Sigmoid colon (tissue), 7 donors: ENCODE measurements around the gene TENM4. TPM values are rescaled to one million over a fixed set of nuclear protein-coding genes. Genes with fewer than 3 reads are reported as not detected.

ENCODE experiments used
- DNase-seq: peaks from one replicate; pipeline ENCODE4 v3.0.0-alpha.2; 2019
- H3K27ac ChIP-seq, 4 donors: fragments of 200-600 bp; sonication (generic); one replicate each; pipeline ENCODE4 v1.5.1; 2016 to 2019; ENCODE audit warnings: mild to moderate bottlenecking in 1 of 4
- H3K27me3 ChIP-seq, 3 donors: fragments of 200-600 bp; sonication (generic); one replicate each; pipeline ENCODE4 v1.5.1; 2019; ENCODE audit warnings: mild to moderate bottlenecking in 1 of 3
- H3K36me3 ChIP-seq, 4 donors: fragments of 200-600 bp; sonication (generic); one replicate each; pipeline ENCODE4 v1.5.1; 2016 to 2019
- H3K4me1 ChIP-seq, 4 donors: fragments of 200-600 bp; sonication (generic); one replicate each; pipeline ENCODE4 v1.5.1; 2017 to 2019
- H3K4me3 ChIP-seq, 4 donors: fragments of 200-600 bp; sonication (generic); one replicate each; pipeline ENCODE4 v1.5.1; 2017 to 2019; ENCODE audit warnings: mild to moderate bottlenecking in 2 of 4, moderate library complexity in 1 of 4
- H3K9me3 ChIP-seq, 4 donors: fragments of 200-600 bp in 3 of 4; sonication (generic) in 3 of 4; one replicate each; pipeline versions ENCODE4 v1.5.1 to v1.6.1; 2013 to 2019
- CTCF ChIP-seq, 4 experiments: fragments of 450-650 bp in 3 of 4; fragments of 200-600 bp in 1 of 4; IDR thresholded peaks; one replicate each; pipeline ENCODE4 v1.5.1; 2016 to 2019; ENCODE audit warnings: antibody characterized with exemption in 4 of 4, mild to moderate bottlenecking in 3 of 4, moderate library complexity in 2 of 4
- EP300 ChIP-seq, 4 donors: sonication (generic); formaldehyde crosslinking; IDR thresholded peaks; one replicate each; pipeline ENCODE4 v1.6.1; 2017; ENCODE audit warnings: antibody characterized with exemption in 4 of 4
- POLR2A ChIP-seq, 2 donors: fragments of 450-650 bp; IDR thresholded peaks; one replicate each; pipeline ENCODE4 v1.6.1; 2016; ENCODE audit warnings: antibody characterized with exemption in 2 of 2, mild to moderate bottlenecking in 2 of 2, moderate library complexity in 2 of 2
- POLR2AphosphoS5 ChIP-seq, 4 donors: sonication (generic); formaldehyde crosslinking; IDR thresholded peaks; one replicate each; pipeline ENCODE4 v1.6.1; 2017; ENCODE audit warnings: antibody characterized with exemption in 4 of 4
- WGBS, 2 donors: extraction: QIAGEN DNeasy Blood & Tissue Kit; methylation state at CpG; one replicate each; pipeline ENCODE4 v1.1.7; 2013; 5-methylcytosine and 5-hydroxymethylcytosine counted together
- intact Hi-C: fragments of 100-400 bp; cut with DNase I; formaldehyde crosslinking; loops from one replicate; pipeline ENCODE4 v1.15.1; 2023
- polyA plus RNA-seq, 3 donors: library from polyadenylated mRNA; stranded (reverse); fragments of 200-250 nt; gene quantifications; one replicate each; pipeline ENCODE4 v1.2.3, GENCODE V29; 2013
- total RNA-seq, 4 donors: library from RNA; depleted of rRNA; stranded (reverse); fragments of >200 nt; gene quantifications; one replicate each; pipeline ENCODE4 v1.1.0, GENCODE V29; 2016
- donor health status: healthy with polysubstance abuse.
- donor health status: Bipolar disorder and iron deficiency.
- donor health status: healthy.

TENM4 gene
- total and polyA plus RNA-seq, 7 donors, result 0.23 to 14.6 (median 1.9) TPM; not detected in 1

GRCh38 chr11:78720281-78720989, 720.4 kb downstream of the TENM4 start:
- DNase-seq, result no peak
- Histone ChIP-seq H3K4me3 (no peak overlapping the region), H3K27ac (no peak overlapping the region), H3K9me3 (no peaks in the 10 kb centered on the region), H3K4me1 (no peaks in the 10 kb centered on the region), H3K36me3 (no peaks in the 10 kb centered on the region), H3K27me3 (no peaks in the 10 kb centered on the region)
- intact Hi-C loops, result no loop called here
- TF ChIP-seq POLR2AphosphoS5 (IDR thresholded peaks at IDR 0.05) (no peak), CTCF (IDR thresholded peaks at IDR 0.05) (no peak), POLR2A (IDR thresholded peaks at IDR 0.05) (no peak), EP300 (IDR thresholded peaks at IDR 0.05) (no peak)

- DNase-seq, result no peak
- no peaks in the 10 kb centered on the region for H3K27me3 ChIP-seq
- no peaks in the 10 kb centered on the region for H3K9me3 ChIP-seq
- TF ChIP-seq POLR2A (IDR thresholded peaks at IDR 0.05), result no peak
- no peak for TF ChIP-seq EP300 (IDR thresholded peaks at IDR 0.05)
- no peak for TF ChIP-seq POLR2AphosphoS5 (IDR thresholded peaks at IDR 0.05)
- TF ChIP-seq CTCF (IDR thresholded peaks at IDR 0.05), result no peak
- H3K4me3 ChIP-seq, result no peak overlapping the region
- H3K27ac ChIP-seq, result no peak overlapping the region
- H3K4me1 ChIP-seq, result no peaks in the 10 kb centered on the region
- no peaks in the 10 kb centered on the region for H3K36me3 ChIP-seq
- intact Hi-C loops, result no loop called here
Observed at GRCh38 chr11:78717041-78717440, 723.8 kb downstream of the TENM4 start.

GRCh38 chr11:78715639-78716311, 725.1 kb downstream of the TENM4 start:
- intact Hi-C loops, result no loop called here
- no peaks in the 10 kb centered on the region for H3K9me3 ChIP-seq
- no peaks in the 10 kb centered on the region for H3K36me3 ChIP-seq
- 23 to 50% methylated on average over 8 of the region's 8 CpGs for WGBS, 2 donors
- TF ChIP-seq POLR2AphosphoS5 (IDR thresholded peaks at IDR 0.05) (no peak), POLR2A (IDR thresholded peaks at IDR 0.05) (no peak), CTCF (IDR thresholded peaks at IDR 0.05) (peak in 1 of 4 experiments; percentile 24), EP300 (IDR thresholded peaks at IDR 0.05) (no peak)
- H3K4me1 ChIP-seq, result no peaks in the 10 kb centered on the region
- H3K27me3 ChIP-seq, result no peaks in the 10 kb centered on the region
- DNase-seq, result no peak
- H3K27ac ChIP-seq, result no peak overlapping the region
- no peak overlapping the region for H3K4me3 ChIP-seq

- no peaks in the 10 kb centered on the region for H3K36me3 ChIP-seq
- H3K4me1 ChIP-seq, result no peaks in the 10 kb centered on the region
- intact Hi-C loops, result no loop called here
- no peak for TF ChIP-seq CTCF (IDR thresholded peaks at IDR 0.05)
- TF ChIP-seq POLR2A (IDR thresholded peaks at IDR 0.05), result no peak
- no peak for TF ChIP-seq EP300 (IDR thresholded peaks at IDR 0.05)
- no peak for TF ChIP-seq POLR2AphosphoS5 (IDR thresholded peaks at IDR 0.05)
- WGBS, 2 donors, result 11 to 58% methylated on average over 3 of the region's 3 CpGs
- no peak overlapping the region for H3K4me3 ChIP-seq
- no peaks in the 10 kb centered on the region for H3K27me3 ChIP-seq
- no peak overlapping the region for H3K27ac ChIP-seq
- DNase-seq, result no peak
- H3K9me3 ChIP-seq, result no peaks in the 10 kb centered on the region
Observed at GRCh38 chr11:78714539-78714938, 726.3 kb downstream of the TENM4 start.
